Lower leg skin (tissue), 3 donors: ENCODE results near the gene CPTP.

Source experiments
- CTCF ChIP-seq, 3 donors: fragments of 450-650 bp; IDR thresholded peaks; one replicate each; pipeline ENCODE4 v1.5.1; 2016; ENCODE audit warnings: antibody characterized with exemption in 3 of 3, mild to moderate bottlenecking in 3 of 3, moderate library complexity in 2 of 3
- POLR2A ChIP-seq, 2 donors: fragments of 450-650 bp; IDR thresholded peaks; one replicate each; pipeline ENCODE4 v1.6.1; 2016 to 2017; ENCODE audit warnings: antibody characterized with exemption in 2 of 2, mild to moderate bottlenecking in 1 of 2, moderate library complexity in 1 of 2

GRCh38 chr1:1361233-1361981 lies 36.8 kb downstream of the CPTP start:
- no peak for TF ChIP-seq POLR2A (IDR thresholded peaks at IDR 0.05)
- TF ChIP-seq CTCF (IDR thresholded peaks at IDR 0.05) = no peak
